Liver (tissue), 9 donors: Measurements from ENCODE around the gene OXCT1. TPM values are rescaled to one million over a fixed set of nuclear protein-coding genes. Genes with fewer than 3 reads are reported as not detected.

ENCODE experiments used
- DNase-seq: peaks from one replicate; pipeline ENCODE4 v3.0.0-alpha.2; 2017; ENCODE audit warnings: low spot score
- H3K27ac ChIP-seq, 2 donors: one replicate each; pipeline ENCODE4 v1.7.0; 2013; ENCODE audit warnings: inconsistent platforms in 2 of 2, low read length in 2 of 2, control low read depth in 1 of 2, low read depth in 1 of 2, mild to moderate bottlenecking in 1 of 2
- H3K27me3 ChIP-seq, 4 donors: one replicate each; pipeline versions ENCODE4 v1.6.1 to v1.7.0; 2013; ENCODE audit warnings: low read length in 3 of 4, inconsistent platforms in 1 of 4, mild to moderate bottlenecking in 1 of 4, moderate library complexity in 1 of 4; ENCODE audit not compliant: control insufficient read depth in 4 of 4, insufficient read depth in 4 of 4
- H3K36me3 ChIP-seq, 4 donors: one replicate each; pipeline versions ENCODE4 v1.6.1 to v1.7.0; 2013; ENCODE audit warnings: low read length in 3 of 4, mild to moderate bottlenecking in 3 of 4, low read depth in 1 of 4, moderate library complexity in 1 of 4; ENCODE audit not compliant: control insufficient read depth in 4 of 4, insufficient read depth in 3 of 4
- H3K4me1 ChIP-seq, 4 donors: one replicate each; pipeline versions ENCODE4 v1.6.1 to v1.7.0; 2013; ENCODE audit warnings: low read length in 3 of 4, mild to moderate bottlenecking in 3 of 4, moderate library complexity in 1 of 4; ENCODE audit not compliant: control insufficient read depth in 4 of 4, insufficient read depth in 4 of 4
- H3K4me3 ChIP-seq, 3 donors: one replicate each; pipeline versions ENCODE4 v1.6.1 to v1.7.0; 2013; ENCODE audit warnings: low read length in 3 of 3, control low read depth in 1 of 3, low read depth in 1 of 3, mild to moderate bottlenecking in 1 of 3
- H3K9ac ChIP-seq, 2 donors: one replicate each; pipeline ENCODE4 v1.7.0; 2013; ENCODE audit warnings: low read length in 2 of 2, mild to moderate bottlenecking in 2 of 2, moderate library complexity in 2 of 2, control low read depth in 1 of 2, low read depth in 1 of 2
- H3K9me3 ChIP-seq, 4 donors: one replicate each; pipeline versions ENCODE4 v1.6.1 to v1.7.0; 2013; ENCODE audit warnings: low read length in 3 of 4; ENCODE audit not compliant: control insufficient read depth in 4 of 4
- ATF3 ChIP-seq: IDR thresholded peaks from 2 replicates; pipeline ENCODE4 v1.6.1; 2016; ENCODE audit warnings: antibody characterized with exemption
- FOXA2 ChIP-seq: IDR thresholded peaks from 2 replicates; pipeline ENCODE4 v1.6.1; 2016; ENCODE audit warnings: antibody characterized with exemption
- GABPA ChIP-seq, 2 donors: IDR thresholded peaks in 1 of 2; conservative IDR thresholded peaks in 1 of 2; 2 replicates each; pipeline ENCODE4 v1.6.1; 2016; ENCODE audit warnings: antibody characterized with exemption in 2 of 2, mild to moderate bottlenecking in 1 of 2, moderate library complexity in 1 of 2
- HNF4A ChIP-seq, 2 donors: conservative IDR thresholded peaks; 2 replicates each; pipeline ENCODE4 v1.6.1; 2016; ENCODE audit warnings: antibody characterized with exemption in 2 of 2, mild to moderate bottlenecking in 2 of 2
- JUND ChIP-seq, 2 donors: IDR thresholded peaks; 2 replicates each; pipeline ENCODE4 v1.6.1; 2016; ENCODE audit warnings: antibody characterized with exemption in 2 of 2
- NR2F2 ChIP-seq: IDR thresholded peaks from 2 replicates; pipeline ENCODE4 v1.6.1; 2016; ENCODE audit warnings: antibody characterized with exemption
- REST ChIP-seq: IDR thresholded peaks from 2 replicates; pipeline ENCODE4 v1.6.1; 2016; ENCODE audit warnings: antibody characterized with exemption, mild to moderate bottlenecking
- SP1 ChIP-seq: IDR thresholded peaks from 2 replicates; pipeline ENCODE4 v1.6.1; 2018; ENCODE audit warnings: antibody characterized with exemption, mild to moderate bottlenecking
- YY1 ChIP-seq: IDR thresholded peaks from 2 replicates; pipeline ENCODE4 v1.6.1; 2016; ENCODE audit warnings: antibody characterized with exemption, mild to moderate bottlenecking
- ZBTB33 ChIP-seq: IDR thresholded peaks from 2 replicates; pipeline ENCODE4 v1.6.1; 2016; ENCODE audit warnings: antibody characterized with exemption
- WGBS: extraction: QIAGEN DNeasy Blood & Tissue Kit; methylation state at CpG from one replicate; pipeline ENCODE4 v1.1.7; 2013; 5-methylcytosine and 5-hydroxymethylcytosine counted together
- polyA plus RNA-seq, 2 donors: library from polyadenylated mRNA; stranded (reverse) in 1 of 2; unstranded in 1 of 2; fragments of 200-250 nt in 1 of 2; fragments of >200 nt in 1 of 2; fragmentation: Nextera tagmentation in 1 of 2; extraction: Ambion mirVana in 1 of 2; gene quantifications; one replicate each; pipeline versions ENCODE4 v1.2.1 to v1.2.3, GENCODE V29; 2013 to 2015
- total RNA-seq, 2 donors: library from RNA; depleted of rRNA; stranded (reverse); fragments of >200 nt; gene quantifications; one replicate each; pipeline ENCODE4 v1.2.3, GENCODE V29; 2014
- donor health status: healthy.
- donor health status: healthy.
- donor health status: healthy.
- donor health status: healthy.
- donor health status: healthy.

The OXCT1 gene
- total and polyA plus RNA-seq, 4 donors = 0.72 to 10.7 (median 1.1) TPM

GRCh38 chr5:41787265-41787664, 83.0 kb downstream of the OXCT1 start:
- H3K9me3 ChIP-seq = no peaks in the 10 kb centered on the region
- DNase-seq = no peak
- H3K4me3 ChIP-seq = no peak overlapping the region
- no peak for TF ChIP-seq REST
- no peak for TF ChIP-seq NR2F2
- TF ChIP-seq YY1 = no peak
- TF ChIP-seq SP1 = no peak
- TF ChIP-seq GABPA (IDR thresholded peaks at IDR 0.05 in 1 of 2, conservative IDR thresholded peaks at IDR 0.05 in 1 of 2) = no peak
- TF ChIP-seq FOXA2 = no peak
- TF ChIP-seq ZBTB33 = no peak
- no peak for TF ChIP-seq ATF3
- no peak overlapping the region for H3K9ac ChIP-seq
- no peak overlapping the region for H3K27ac ChIP-seq
- H3K27me3 ChIP-seq = peaks cover 0 to 11% (median 0%) of the 10 kb centered on the region in 4 donors
- no peaks in the 10 kb centered on the region for H3K36me3 ChIP-seq
- H3K4me1 ChIP-seq = no peaks in the 10 kb centered on the region
- 92% methylated on average over 2 of the region's 2 CpGs for WGBS

GRCh38 chr5:41785061-41785460, 85.2 kb downstream of the OXCT1 start:
- Histone ChIP-seq H3K9ac (no peak overlapping the region), H3K4me3 (no peak overlapping the region), H3K27me3 (peaks cover 0 to 6% (median 0%) of the 10 kb centered on the region in 4 donors), H3K36me3 (no peaks in the 10 kb centered on the region), H3K27ac (no peak overlapping the region), H3K9me3 (no peaks in the 10 kb centered on the region), H3K4me1 (no peaks in the 10 kb centered on the region)
- DNase-seq = no peak
- TF ChIP-seq HNF4A (conservative IDR thresholded peaks at IDR 0.05) = no peak

- no peak overlapping the region for H3K9ac ChIP-seq
- no peaks in the 10 kb centered on the region for H3K4me1 ChIP-seq
- no peak for TF ChIP-seq JUND (IDR thresholded peaks at IDR 0.05)
- WGBS = 91% methylated on average over 3 of the region's 3 CpGs
- H3K27me3 ChIP-seq = no peaks in the 10 kb centered on the region
- no peaks in the 10 kb centered on the region for H3K36me3 ChIP-seq
- DNase-seq = no peak
- no peak overlapping the region for H3K4me3 ChIP-seq
- no peaks in the 10 kb centered on the region for H3K9me3 ChIP-seq
- no peak overlapping the region for H3K27ac ChIP-seq
These were observed 91.8 kb downstream of the OXCT1 start for GRCh38 chr5:41778410-41778809.
